Astrocyte (in vitro differentiated cells and primary cell): Measurements from ENCODE around the gene POLA1. TPM values are rescaled to one million over a fixed set of nuclear protein-coding genes. Genes with fewer than 3 reads are reported as not detected.

ENCODE experiments used
- DNase-seq: peaks from one replicate; pipeline ENCODE4 v3.0.0-alpha.2; 2010; ENCODE audit warnings: low read depth
- FAIRE-seq: peaks from 2 replicates; lab custom pipeline; 2011; peaks lifted over from hg19 to GRCh38; lab: Jason Lieb, UNC
- H2AFZ ChIP-seq: 2 replicates; pipeline ENCODE4 v1.6.0; 2012; ENCODE audit warnings: low read depth, low read length, inconsistent platforms
- H3K27ac ChIP-seq: 2 replicates; pipeline ENCODE4 v1.5.1; 2011; ENCODE audit warnings: low read depth, low read length, inconsistent platforms
- H3K27me3 ChIP-seq: 2 replicates; pipeline ENCODE4 v1.6.0; 2011; ENCODE audit warnings: low read length, inconsistent platforms; ENCODE audit not compliant: insufficient read depth
- H3K36me3 ChIP-seq: 2 replicates; pipeline ENCODE4 v1.5.1; 2011; ENCODE audit warnings: low read length, inconsistent platforms; ENCODE audit not compliant: insufficient read depth
- H3K4me1 ChIP-seq: 2 replicates; pipeline ENCODE4 v1.5.1; 2011; ENCODE audit warnings: low read length, inconsistent platforms; ENCODE audit not compliant: insufficient read depth
- H3K4me2 ChIP-seq: 2 replicates; pipeline ENCODE4 v1.6.0; 2012; ENCODE audit warnings: low read length, inconsistent platforms
- H3K4me3 ChIP-seq: 2 replicates; pipeline ENCODE4 v1.5.1; 2011; ENCODE audit warnings: low read depth, mild to moderate bottlenecking, low read length, inconsistent platforms; ENCODE audit not compliant: insufficient read depth
- H3K79me2 ChIP-seq: 2 replicates; pipeline ENCODE4 v1.6.0; 2012; ENCODE audit warnings: mild to moderate bottlenecking, low read length, inconsistent platforms; ENCODE audit not compliant: insufficient read depth
- H3K9ac ChIP-seq: 2 replicates; pipeline ENCODE4 v1.6.0; 2012; ENCODE audit warnings: mild to moderate bottlenecking, low read length, inconsistent platforms
- H3K9me3 ChIP-seq: 2 replicates; pipeline ENCODE4 v1.5.1; 2012; ENCODE audit warnings: low read depth, mild to moderate bottlenecking, low read length, inconsistent platforms; ENCODE audit not compliant: insufficient read depth
- H4K20me1 ChIP-seq: 2 replicates; pipeline ENCODE4 v1.6.0; 2012; ENCODE audit warnings: low read length, inconsistent platforms; ENCODE audit not compliant: insufficient read depth
- H3K27ac Mint-ChIP-seq: one replicate; pipeline ENCODE4 v1.8.0; 2021; ENCODE audit warnings: mild to moderate bottlenecking, mixed read lengths; ENCODE audit not compliant: unreplicated experiment
- H3K27me3 Mint-ChIP-seq: one replicate; pipeline ENCODE4 v1.8.0; 2021; ENCODE audit warnings: low read depth, mixed read lengths; ENCODE audit not compliant: unreplicated experiment
- H3K36me3 Mint-ChIP-seq: one replicate; pipeline ENCODE4 v1.8.0; 2021; ENCODE audit warnings: low read depth, mixed read lengths; ENCODE audit not compliant: unreplicated experiment
- H3K4me1 Mint-ChIP-seq: one replicate; pipeline ENCODE4 v1.8.0; 2021; ENCODE audit warnings: low read depth, mixed read lengths; ENCODE audit not compliant: unreplicated experiment
- H3K4me3 Mint-ChIP-seq: one replicate; pipeline ENCODE4 v1.8.0; 2021; ENCODE audit warnings: mild to moderate bottlenecking, moderate library complexity, mixed read lengths; ENCODE audit not compliant: unreplicated experiment
- H3K9me3 Mint-ChIP-seq: one replicate; pipeline ENCODE4 v1.8.0; 2021; ENCODE audit warnings: mild to moderate bottlenecking, mixed read lengths; ENCODE audit not compliant: unreplicated experiment
- CTCF ChIP-seq: IDR thresholded peaks from 2 replicates; pipeline ENCODE4 v1.5.1; 2011; ENCODE audit warnings: low read depth, mild to moderate bottlenecking, inconsistent platforms, low read length, moderate library complexity; ENCODE audit not compliant: insufficient read depth
- EZH2 ChIP-seq: IDR thresholded peaks from 2 replicates; pipeline ENCODE4 v1.6.1; 2012; ENCODE audit warnings: mild to moderate bottlenecking, low read length, inconsistent platforms; ENCODE audit not compliant: insufficient read depth
- total RNA-seq: library from RNA; stranded (reverse); gene quantifications from 2 replicates; pipeline ENCODE4 v1.2.1, GENCODE V29; 2021

The POLA1 gene
- total RNA-seq, 1 donor from 2014 or later: 4.9 TPM

DNA sequence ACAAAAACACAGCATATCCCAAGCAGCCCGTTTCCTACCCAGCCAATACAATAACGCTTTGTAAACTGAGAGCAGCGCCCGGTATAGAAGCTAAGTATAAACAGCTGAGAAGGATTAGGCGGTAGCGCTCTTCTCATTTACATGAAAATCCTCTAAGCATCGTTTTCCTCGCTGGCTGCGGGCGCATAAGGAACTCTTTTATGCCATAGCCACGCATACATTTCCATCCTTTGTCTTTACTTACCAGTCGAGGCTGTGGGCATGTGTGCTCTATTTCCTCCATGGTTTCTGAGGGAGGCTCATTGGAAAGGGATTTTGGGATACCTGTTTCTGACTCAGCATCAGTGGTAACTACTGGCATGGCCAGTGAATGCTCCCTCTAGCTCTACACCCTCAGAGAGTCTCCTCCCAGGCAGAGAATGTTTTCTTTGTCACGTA, 47.0 kb upstream of the POLA1 start:
- H3K27ac ChIP-seq: no peak overlapping the region
- peak overlapping the region; percentile 43 for H3K9ac ChIP-seq
- FAIRE-seq (peak; percentile 88), DNase-seq (no peak)
- no peaks in the 10 kb centered on the region for H3K4me1 ChIP-seq
- H3K4me2 ChIP-seq: peak overlapping the region; percentile 86
- no peaks in the 10 kb centered on the region for H4K20me1 ChIP-seq
- H3K79me2 ChIP-seq: no peaks in the 10 kb centered on the region
- Mint-ChIP-seq H3K9me3 (no peaks in the 10 kb centered on the region), H3K27ac (peak overlapping the region; percentile 34), H3K27me3 (no peaks in the 10 kb centered on the region), H3K4me1 (no peaks in the 10 kb centered on the region), H3K36me3 (no peaks in the 10 kb centered on the region), H3K4me3 (peak overlapping the region; percentile 84)
- H3K9me3 ChIP-seq: no peaks in the 10 kb centered on the region
- H3K36me3 ChIP-seq: no peaks in the 10 kb centered on the region
- H2AFZ ChIP-seq: peak overlapping the region; percentile 80
- H3K27me3 ChIP-seq: no peaks in the 10 kb centered on the region
- peak overlapping the region; percentile 52 for H3K4me3 ChIP-seq
- TF ChIP-seq CTCF (no peak), EZH2 (no peak)

DNA sequence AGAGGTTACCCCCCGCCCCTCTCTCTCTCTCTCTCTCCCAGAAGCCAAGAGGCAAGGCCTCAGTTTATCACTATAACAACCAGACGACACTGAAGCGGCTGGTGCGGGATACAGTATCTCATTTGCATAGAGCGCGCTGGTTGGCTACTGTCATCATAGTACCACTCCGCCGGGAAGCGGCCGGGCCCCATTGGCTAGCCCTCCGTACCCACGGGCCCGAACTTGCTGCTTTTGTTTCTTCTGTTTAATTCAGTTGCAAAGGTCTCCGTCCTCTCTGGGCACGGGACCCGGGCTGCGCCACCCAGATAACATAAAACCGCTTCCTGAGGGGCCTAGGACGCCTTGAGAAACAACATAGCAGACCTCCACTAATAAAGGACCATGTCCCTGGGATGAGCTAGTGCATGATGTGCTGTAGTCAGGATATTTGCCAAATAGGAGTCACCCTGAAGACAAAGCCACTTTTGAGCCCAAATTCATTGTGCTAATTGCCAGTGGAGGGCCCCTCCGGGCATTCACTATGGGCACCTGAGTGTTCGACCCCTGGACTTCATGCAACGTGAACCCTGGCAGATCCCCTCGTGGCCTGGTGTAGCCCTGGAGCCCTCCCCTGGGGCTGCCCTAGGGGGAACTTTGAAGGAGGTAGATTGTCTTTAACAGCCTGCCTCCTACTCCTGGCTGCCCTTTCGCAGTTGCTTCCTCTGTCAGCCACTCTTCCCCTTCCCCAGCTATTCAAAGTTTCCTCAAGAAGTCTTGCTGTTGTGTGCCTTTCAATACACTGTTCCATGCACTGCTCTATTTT, 46.3 kb upstream of the POLA1 start, which contains the start of gene PCYT1B:
PCYT1B (minus strand) TSS at position 91 of the 802 bp plus-strand sequence. CDS start 242 bp downstream, outside the sequence.
- Histone ChIP-seq H3K9ac (peak within 1 kb of the TSS; percentile 43), H4K20me1 (no peaks in the 10 kb centered on the region), H3K79me2 (no peaks in the 10 kb centered on the region), H3K4me2 (peak within 1 kb of the TSS; percentile 86), H3K36me3 (no peaks in the 10 kb centered on the region), H3K27ac (no peak within 1 kb of the TSS), H2AFZ (peak within 1 kb of the TSS; percentile 80), H3K4me1 (no peaks in the 10 kb centered on the region), H3K27me3 (no peaks in the 10 kb centered on the region), H3K9me3 (no peaks in the 10 kb centered on the region), H3K4me3 (peak within 1 kb of the TSS; percentile 52)
- DNase-seq (peak; percentile 68), FAIRE-seq (no peak)
- Mint-ChIP-seq H3K9me3 (no peaks in the 10 kb centered on the region), H3K27ac (peak within 1 kb of the TSS; percentile 88), H3K4me3 (peak within 1 kb of the TSS; percentile 84), H3K27me3 (no peaks in the 10 kb centered on the region), H3K36me3 (no peaks in the 10 kb centered on the region), H3K4me1 (no peaks in the 10 kb centered on the region)
- TF ChIP-seq EZH2: no peak
- no peak for TF ChIP-seq CTCF

GRCh38 chrX:24648495-24648894, 45.2 kb upstream of the POLA1 start:
- Histone ChIP-seq H3K36me3 (no peaks in the 10 kb centered on the region), H3K27me3 (no peaks in the 10 kb centered on the region), H3K4me2 (no peak overlapping the region), H3K27ac (no peak overlapping the region), H3K79me2 (no peaks in the 10 kb centered on the region), H2AFZ (no peak overlapping the region), H3K4me3 (no peak overlapping the region), H4K20me1 (no peaks in the 10 kb centered on the region), H3K9ac (no peak overlapping the region), H3K9me3 (no peaks in the 10 kb centered on the region), H3K4me1 (no peaks in the 10 kb centered on the region)
- DNase-seq (no peak), FAIRE-seq (no peak)
- Mint-ChIP-seq H3K36me3 (no peaks in the 10 kb centered on the region), H3K27me3 (no peaks in the 10 kb centered on the region), H3K27ac (no peak overlapping the region), H3K4me1 (no peaks in the 10 kb centered on the region), H3K9me3 (no peaks in the 10 kb centered on the region), H3K4me3 (no peak overlapping the region)
- TF ChIP-seq CTCF (no peak), EZH2 (no peak)
